Neutrophil (primary cell): ENCODE measurements around the gene PEX16.

Source experiments
- H3K27ac ChIP-seq: fragments of 200-600 bp; sonication (generic); 2 replicates; pipeline ENCODE4 v1.5.1; 2016; ENCODE audit warnings: mild to moderate bottlenecking, moderate library complexity
- H3K27me3 ChIP-seq: fragments of 200-600 bp; sonication (generic); 2 replicates; pipeline ENCODE4 v1.6.0; 2016; ENCODE audit warnings: mild to moderate bottlenecking
- H3K36me3 ChIP-seq: fragments of 200-600 bp; sonication (generic); 2 replicates; pipeline ENCODE4 v1.5.1; 2017
- H3K4me1 ChIP-seq, 2 experiments: fragments of 200-600 bp in 1 of 2; sonication (generic) in 1 of 2; 1 replicate in 1 of 2; 2 replicates in 1 of 2; pipeline versions ENCODE4 v1.5.1 to v1.6.1; 2013 to 2016; ENCODE audit warnings: low read depth in 1 of 2, low read length in 1 of 2, mild to moderate bottlenecking in 1 of 2, moderate library complexity in 1 of 2; ENCODE audit not compliant: control insufficient read depth in 1 of 2, insufficient read depth in 1 of 2
- H3K4me3 ChIP-seq, 2 experiments: fragments of 200-600 bp in 1 of 2; sonication (generic) in 1 of 2; 1 replicate in 1 of 2; 2 replicates in 1 of 2; pipeline ENCODE4 v1.5.1; 2013 to 2016; ENCODE audit warnings: low read depth in 1 of 2, low read length in 1 of 2, mild to moderate bottlenecking in 1 of 2, moderate library complexity in 1 of 2
- H3K9me3 ChIP-seq: fragments of 200-600 bp; sonication (generic); 2 replicates; pipeline ENCODE4 v1.5.1; 2016
- CTCF ChIP-seq: fragments of 200-600 bp; sonication (generic); IDR thresholded peaks from 2 replicates; pipeline ENCODE4 v1.5.1; 2016; ENCODE audit warnings: antibody characterized with exemption

The PEX16 gene

GRCh38 chr11:45913514-45913913, 4.2 kb downstream of the PEX16 start:
- Histone ChIP-seq H3K27ac (no peak overlapping the region), H3K4me3 (no peak overlapping the region), H3K36me3 (peaks cover 78% of the 10 kb centered on the region), H3K27me3 (no peaks in the 10 kb centered on the region), H3K9me3 (no peaks in the 10 kb centered on the region), H3K4me1 (peaks cover 22 to 23% of the 10 kb centered on the region in 2 experiments)
- no peak for TF ChIP-seq CTCF

- H3K4me1 ChIP-seq, result peaks cover 0 to under 1% of the 10 kb centered on the region in 2 experiments
- no peak overlapping the region for H3K27ac ChIP-seq
- no peaks in the 10 kb centered on the region for H3K9me3 ChIP-seq
- TF ChIP-seq CTCF, result no peak
- H3K36me3 ChIP-seq, result peaks cover 74% of the 10 kb centered on the region
- no peak overlapping the region for H3K4me3 ChIP-seq
- H3K27me3 ChIP-seq, result peaks cover 18% of the 10 kb centered on the region
Measured at GRCh38 chr11:45910623-45911022, 7.1 kb downstream of the PEX16 start.

- TF ChIP-seq CTCF, result no peak
- peaks cover 66% of the 10 kb centered on the region for H3K36me3 ChIP-seq
- no peaks in the 10 kb centered on the region for H3K9me3 ChIP-seq
- H3K4me3 ChIP-seq, result no peak overlapping the region
- peaks cover 24% of the 10 kb centered on the region for H3K27me3 ChIP-seq
- H3K4me1 ChIP-seq, result no peaks in the 10 kb centered on the region
- H3K27ac ChIP-seq, result no peak overlapping the region
Measured at GRCh38 chr11:45909594-45910475, 7.8 kb downstream of the PEX16 start.

GRCh38 chr11:45907911-45908370, 9.7 kb downstream of the PEX16 start:
- no peak overlapping the region for H3K4me3 ChIP-seq
- no peaks in the 10 kb centered on the region for H3K9me3 ChIP-seq
- H3K4me1 ChIP-seq, result no peaks in the 10 kb centered on the region
- H3K36me3 ChIP-seq, result peaks cover 47% of the 10 kb centered on the region
- H3K27ac ChIP-seq, result no peak overlapping the region
- peaks cover 28% of the 10 kb centered on the region for H3K27me3 ChIP-seq
- no peak for TF ChIP-seq CTCF

- H3K27me3 ChIP-seq, result peaks cover 35% of the 10 kb centered on the region
- no peaks in the 10 kb centered on the region for H3K4me1 ChIP-seq
- H3K27ac ChIP-seq, result no peak within 1 kb of the TSS
- H3K36me3 ChIP-seq, result peaks cover 38% of the 10 kb centered on the region
- no peak within 1 kb of the TSS for H3K4me3 ChIP-seq
- H3K9me3 ChIP-seq, result no peaks in the 10 kb centered on the region
- no peak for TF ChIP-seq CTCF
Measured at GRCh38 chr11:45906965-45907611, 10.6 kb downstream of the PEX16 start, which contains the start of gene FREY1. Gene FREY1, minus strand, starts transcription at chr11:45907271. Its CDS starts 26 bp downstream, at chr11:45907245.
